A549 (cell line): ENCODE results near the gene FAM219A. TPM values are rescaled to one million over a fixed set of nuclear protein-coding genes. Genes with fewer than 3 reads are reported as not detected.

Experiments
- ATAC-seq, 2 experiments: fragments of 200-7000 bp in 1 of 2; fragments of >200 bp in 1 of 2; cut with Nextera tagmentation in 1 of 2; cut with Tn5 transposase in 1 of 2; 3 replicates each; pipeline versions ENCODE4 v1.8.0 to v1.9.1; 2018 to 2020; ENCODE audit warnings: mild to moderate bottlenecking in 1 of 2, moderate library complexity in 1 of 2
- CTCF ChIA-PET: fragments of 300-600 bp; sonication (Branson Sonifier 250); formaldehyde crosslinking; extraction: SDS; loops from one replicate; lab custom pipeline; 2021; ENCODE audit warnings: antibody characterized with exemption, inconsistent platforms; lab: Yijun Ruan, JAX
- POLR2A ChIA-PET: fragments of 350-600 bp; formaldehyde crosslinking; extraction: SDS; loops from one replicate; lab custom pipeline; 2021; ENCODE audit warnings: antibody characterized with exemption, inconsistent platforms; lab: Yijun Ruan, JAX
- DNase-seq, 2 experiments: peaks; one replicate each; pipeline versions ENCODE4 v3.0.0 to v3.0.0-alpha.2; 2011 to 2016; ENCODE audit warnings: low read depth in 1 of 2, low spot score in 1 of 2
- FAIRE-seq: peaks from 2 replicates; lab custom pipeline; 2011; peaks lifted over from hg19 to GRCh38; lab: Jason Lieb, UNC
- H3K27ac ChIP-seq, 2 experiments: fragments of >200 bp; sonication (Bioruptor Twin); formaldehyde crosslinking; 3 replicates each; pipeline ENCODE4 v1.5.1; 2016 to 2017
- H3K4me1 ChIP-seq: fragments of >200 bp; sonication (Bioruptor Twin); formaldehyde crosslinking; 3 replicates; pipeline ENCODE4 v1.6.1; 2016
- H3K4me2 ChIP-seq: fragments of >200 bp; sonication (Bioruptor Twin); formaldehyde crosslinking; 3 replicates; pipeline ENCODE4 v1.6.1; 2016
- H3K4me3 ChIP-seq: fragments of >200 bp; sonication (Bioruptor Twin); formaldehyde crosslinking; 3 replicates; pipeline ENCODE4 v1.5.1; 2016
- H3K9me3 ChIP-seq: fragments of >200 bp; sonication (Bioruptor Twin); formaldehyde crosslinking; 3 replicates; pipeline ENCODE4 v1.6.1; 2016
- CEBPB ChIP-seq, 2 experiments: fragments of >200 bp in 1 of 2; sonication (Bioruptor Twin) in 1 of 2; formaldehyde crosslinking in 1 of 2; IDR thresholded peaks; 2 replicates each; pipeline ENCODE4 v1.6.1; 2012 to 2016
- CHD2 ChIP-seq: fragments of 150-350 bp; IDR thresholded peaks from 2 replicates; pipeline ENCODE4 v1.6.1; 2014; ENCODE audit warnings: low read length; ENCODE audit not compliant: partially characterized antibody
- EHF ChIP-seq: fragments of 250-450 bp; sonication (Bioruptor Pico); IDR thresholded peaks from 2 replicates; pipeline ENCODE4 v1.5.0; 2020; ENCODE audit warnings: mild to moderate bottlenecking
- EHMT2 ChIP-seq: fragments of 200-600 bp; sonication (generic); IDR thresholded peaks from 2 replicates; pipeline ENCODE4 v1.6.1; 2016; ENCODE audit warnings: antibody characterized with exemption, low read depth, mild to moderate bottlenecking, moderate library complexity
- FOSL2 ChIP-seq, 2 experiments: fragments of 450-650 bp in 1 of 2; fragments of >200 bp in 1 of 2; sonication (Bioruptor Twin) in 1 of 2; formaldehyde crosslinking; IDR thresholded peaks; 2 replicates each; pipeline versions ENCODE4 v1.5.0 to v1.6.1; 2016 to 2020; ENCODE audit warnings: mild to moderate bottlenecking in 1 of 2, moderate library complexity in 1 of 2
- HDAC2 ChIP-seq: fragments of 200-600 bp; sonication (generic); IDR thresholded peaks from 2 replicates; pipeline ENCODE4 v1.6.1; 2016
- HEYL ChIP-seq: fragments of 250-450 bp; sonication (Bioruptor Pico); IDR thresholded peaks from 2 replicates; pipeline ENCODE4 v1.8.0; 2021; ENCODE audit warnings: mild to moderate bottlenecking, moderate library complexity
- JUN ChIP-seq, 2 experiments: fragments of >200 bp; sonication (Bioruptor Twin); formaldehyde crosslinking; IDR thresholded peaks; 2 replicates in 1 of 2; 3 replicates in 1 of 2; pipeline ENCODE4 v1.6.1; 2016 to 2017
- JUNB ChIP-seq: fragments of >200 bp; sonication (Bioruptor Twin); formaldehyde crosslinking; IDR thresholded peaks from 2 replicates; pipeline ENCODE4 v1.6.1; 2016
- NFE2L2 ChIP-seq: fragments of 150-350 bp; conservative IDR thresholded peaks from 2 replicates; pipeline ENCODE4 v1.6.1; 2014; ENCODE audit warnings: low read length
- NPAS2 ChIP-seq: fragments of 250-450 bp; sonication (Bioruptor Pico); IDR thresholded peaks from 2 replicates; pipeline ENCODE4 v1.8.0; 2022; ENCODE audit warnings: mild to moderate bottlenecking, moderate library complexity, borderline replicate concordance
- PHF8 ChIP-seq: fragments of 200-600 bp; sonication (generic); IDR thresholded peaks from 2 replicates; pipeline ENCODE4 v1.6.1; 2016; ENCODE audit warnings: low read depth, mild to moderate bottlenecking, antibody characterized with exemption, moderate library complexity, borderline replicate concordance
- POLR2A ChIP-seq: IDR thresholded peaks from 2 replicates; pipeline ENCODE4 v1.6.1; 2012; ENCODE audit warnings: mild to moderate bottlenecking, low read length
- POLR2AphosphoS2 ChIP-seq: conservative IDR thresholded peaks from 2 replicates; pipeline ENCODE4 v1.6.1; 2012; ENCODE audit warnings: low read length, improper control_type of control experiment, inconsistent platforms
- RCOR1 ChIP-seq: fragments of 150-350 bp; IDR thresholded peaks from 2 replicates; pipeline ENCODE4 v1.6.1; 2014; ENCODE audit warnings: antibody characterized with exemption, low read length, low read depth
- SMC3 ChIP-seq: fragments of >200 bp; sonication (Bioruptor Twin); formaldehyde crosslinking; IDR thresholded peaks from 3 replicates; pipeline ENCODE4 v1.6.1; 2018; ENCODE audit warnings: inconsistent platforms
- TP53 ChIP-seq: fragments of 250-450 bp; sonication (Bioruptor Pico); IDR thresholded peaks from 2 replicates; pipeline ENCODE4 v1.5.0; 2021; ENCODE audit warnings: mild to moderate bottlenecking, moderate library complexity
- ZFP36 ChIP-seq: fragments of 450-650 bp; IDR thresholded peaks from 2 replicates; pipeline ENCODE4 v1.6.1; 2014; ENCODE audit warnings: borderline replicate concordance; ENCODE audit not compliant: partially characterized antibody
- ZNF302 ChIP-seq: fragments of 250-450 bp; sonication (Bioruptor Pico); IDR thresholded peaks from 2 replicates; pipeline ENCODE4 v1.9.0; 2021; ENCODE audit warnings: inconsistent platforms, mild to moderate bottlenecking, moderate library complexity
- WGBS: methylation state at CpG from one replicate; pipeline ENCODE4 v1.1.6; 2017; ENCODE audit errors: missing lambda C conversion rate; 5-methylcytosine and 5-hydroxymethylcytosine counted together
- polyA plus RNA-seq, 4 experiments: library from polyadenylated mRNA; depleted of rRNA in 3 of 4; stranded (reverse); fragments of >200 nt; fragmentation: RNase III in 1 of 4; extraction: RNeasy Plus Mini Kit Qiagen cat#74134 plus additional on column Dnase treatment in 1 of 4; gene quantifications; 2 replicates in 3 of 4; 3 replicates in 1 of 4; pipeline ENCODE4 v1.2.3, GENCODE V29; 2011 to 2017
- TF ChIP-seq, protein P1 (sequence below): fragments of >200 bp; sonication (Bioruptor Twin); formaldehyde crosslinking; IDR thresholded peaks from 3 replicates; pipeline ENCODE4 v1.5.1; 2016
- TF ChIP-seq, protein P2 (sequence below): fragments of 250-450 bp; sonication (Bioruptor Pico); IDR thresholded peaks from 2 replicates; pipeline ENCODE4 v1.5.0; 2021; ENCODE audit warnings: mild to moderate bottlenecking, moderate library complexity, borderline replicate concordance
- TF ChIP-seq, protein P3 (sequence below): fragments of 250-450 bp; sonication (Bioruptor Pico); IDR thresholded peaks from 2 replicates; pipeline ENCODE4 v1.5.0; 2020; ENCODE audit warnings: low read depth, mild to moderate bottlenecking, moderate library complexity
- TF ChIP-seq, protein P4 (sequence below): fragments of >200 bp; sonication (Bioruptor Twin); formaldehyde crosslinking; IDR thresholded peaks from 2 replicates; pipeline ENCODE4 v1.6.1; 2016

The FAM219A gene
- polyA plus RNA-seq, 2 of the 4 experiments (the other 2 are of a cell fraction) = 8.1 to 15.3 TPM

DNA sequence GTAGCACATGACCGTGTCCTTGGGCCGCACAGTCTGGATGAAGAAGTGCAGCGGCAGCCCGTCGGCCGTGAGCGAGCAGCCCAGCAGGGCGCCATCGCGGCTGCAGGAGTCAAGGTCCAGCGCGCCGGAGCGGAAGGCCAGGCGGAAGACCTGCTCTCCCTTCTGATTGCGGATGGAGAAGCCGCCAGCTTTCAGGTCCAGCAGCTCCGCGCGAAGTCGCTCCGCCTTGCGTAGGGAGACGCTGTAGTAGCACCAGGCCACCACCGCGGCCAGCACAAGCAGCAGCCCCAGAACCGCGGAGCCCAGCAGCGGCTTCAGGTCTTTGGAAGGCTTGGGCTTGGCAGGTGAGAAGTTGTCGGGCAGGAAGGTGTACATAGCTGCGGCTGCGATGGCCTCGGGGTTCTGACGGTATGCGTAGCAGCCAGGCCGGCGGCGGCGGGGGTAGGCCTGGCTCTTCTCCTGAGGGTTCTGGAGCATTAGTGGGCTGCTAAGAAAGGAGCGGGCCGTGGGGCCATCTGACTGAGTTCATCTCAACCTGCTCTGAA, 85.8 kb downstream of the FAM219A start:
- ChIA-PET POLR2A (no interaction called here), CTCF (interaction anchor here (0.7 to 19.7 kb wide), 6 partner anchors 8 to 299 kb away, joined by 3 to 417 read pairs (median 4); no protein-coding TSS in a partner anchor)
- no peak for ATAC-seq
- TF ChIP-seq HEYL (CRISPR knock-in tag) (no peak), ZNF302 (CRISPR knock-in tag) (no peak)
- Histone ChIP-seq H3K4me1 (peaks cover 17% of the 10 kb centered on the region), H3K27ac (no peak overlapping the region), H3K4me3 (no peak overlapping the region), H3K4me2 (no peak overlapping the region), H3K9me3 (0 out of 3 replicates have a peak, but pooled peaks cover 3% of the 10 kb centered on the region)
- no peak for DNase-seq
- WGBS = 95% methylated on average over 39 of the region's 41 CpGs
- FAIRE-seq = no peak

DNA sequence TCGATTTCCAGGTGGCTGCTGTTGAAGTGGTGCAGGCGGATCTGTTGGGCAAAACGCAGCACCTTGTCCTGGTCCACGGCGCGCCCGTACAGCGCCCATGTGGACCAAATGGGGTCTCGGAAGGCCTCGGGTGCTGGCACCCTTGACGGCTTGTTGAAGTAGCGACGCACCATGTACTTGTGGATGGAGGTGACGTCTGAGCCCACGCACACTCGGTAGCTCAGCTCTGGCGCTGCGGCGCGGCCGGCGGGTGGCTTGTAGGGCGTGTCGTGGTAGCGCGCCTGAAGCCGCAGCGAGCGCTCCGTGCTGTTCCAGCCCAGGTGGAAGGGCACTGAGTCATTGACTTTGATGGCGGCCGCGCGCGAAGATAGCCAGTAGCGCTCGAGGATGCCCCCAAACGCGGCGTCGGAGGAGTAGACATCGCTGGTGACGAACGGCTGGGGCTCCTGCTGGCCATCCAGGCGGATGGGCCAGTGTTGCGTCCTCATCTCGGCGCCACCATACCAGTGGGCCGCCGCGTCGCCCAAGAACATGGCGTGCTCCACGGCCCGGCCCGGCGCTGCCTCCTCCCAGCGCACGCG, 86.4 kb downstream of the FAM219A start:
- FAIRE-seq = no peak
- 0 out of 3 replicates have a peak, but pooled peaks cover 3% of the 10 kb centered on the region for H3K9me3 ChIP-seq
- WGBS = 94% methylated on average over 39 of the region's 60 CpGs
- ChIA-PET POLR2A (no interaction called here), CTCF (interaction anchor here (0.7 to 19.7 kb wide), 6 partner anchors 5 to 298 kb away, joined by 3 to 417 read pairs (median 56); partner anchors contain the start of gene MYORG)
- H3K4me2 ChIP-seq = no peak overlapping the region
- no peak for TF ChIP-seq JUNB
- no peak for TF ChIP-seq ZFP36
- TF ChIP-seq TP53 (CRISPR knock-in tag) = no peak
- TF ChIP-seq, protein P1, sequence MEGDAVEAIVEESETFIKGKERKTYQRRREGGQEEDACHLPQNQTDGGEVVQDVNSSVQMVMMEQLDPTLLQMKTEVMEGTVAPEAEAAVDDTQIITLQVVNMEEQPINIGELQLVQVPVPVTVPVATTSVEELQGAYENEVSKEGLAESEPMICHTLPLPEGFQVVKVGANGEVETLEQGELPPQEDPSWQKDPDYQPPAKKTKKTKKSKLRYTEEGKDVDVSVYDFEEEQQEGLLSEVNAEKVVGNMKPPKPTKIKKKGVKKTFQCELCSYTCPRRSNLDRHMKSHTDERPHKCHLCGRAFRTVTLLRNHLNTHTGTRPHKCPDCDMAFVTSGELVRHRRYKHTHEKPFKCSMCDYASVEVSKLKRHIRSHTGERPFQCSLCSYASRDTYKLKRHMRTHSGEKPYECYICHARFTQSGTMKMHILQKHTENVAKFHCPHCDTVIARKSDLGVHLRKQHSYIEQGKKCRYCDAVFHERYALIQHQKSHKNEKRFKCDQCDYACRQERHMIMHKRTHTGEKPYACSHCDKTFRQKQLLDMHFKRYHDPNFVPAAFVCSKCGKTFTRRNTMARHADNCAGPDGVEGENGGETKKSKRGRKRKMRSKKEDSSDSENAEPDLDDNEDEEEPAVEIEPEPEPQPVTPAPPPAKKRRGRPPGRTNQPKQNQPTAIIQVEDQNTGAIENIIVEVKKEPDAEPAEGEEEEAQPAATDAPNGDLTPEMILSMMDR = no peak
- no peak for TF ChIP-seq SMC3
- TF ChIP-seq CEBPB (IDR thresholded peaks at IDR 0.05) = no peak
- TF ChIP-seq, protein P2, sequence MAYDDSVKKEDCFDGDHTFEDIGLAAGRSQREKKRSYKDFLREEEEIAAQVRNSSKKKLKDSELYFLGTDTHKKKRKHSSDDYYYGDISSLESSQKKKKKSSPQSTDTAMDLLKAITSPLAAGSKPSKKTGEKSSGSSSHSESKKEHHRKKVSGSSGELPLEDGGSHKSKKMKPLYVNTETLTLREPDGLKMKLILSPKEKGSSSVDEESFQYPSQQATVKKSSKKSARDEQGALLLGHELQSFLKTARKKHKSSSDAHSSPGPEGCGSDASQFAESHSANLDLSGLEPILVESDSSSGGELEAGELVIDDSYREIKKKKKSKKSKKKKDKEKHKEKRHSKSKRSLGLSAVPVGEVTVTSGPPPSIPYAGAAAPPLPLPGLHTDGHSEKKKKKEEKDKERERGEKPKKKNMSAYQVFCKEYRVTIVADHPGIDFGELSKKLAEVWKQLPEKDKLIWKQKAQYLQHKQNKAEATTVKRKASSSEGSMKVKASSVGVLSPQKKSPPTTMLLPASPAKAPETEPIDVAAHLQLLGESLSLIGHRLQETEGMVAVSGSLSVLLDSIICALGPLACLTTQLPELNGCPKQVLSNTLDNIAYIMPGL (CRISPR knock-in tag) = no peak
- no peak for TF ChIP-seq NPAS2 (CRISPR knock-in tag)
- TF ChIP-seq HDAC2 = no peak
- no peak for TF ChIP-seq EHF
- no peak for TF ChIP-seq RCOR1
- no peak for DNase-seq
- no peak overlapping the region for H3K4me3 ChIP-seq
- no peak overlapping the region for H3K27ac ChIP-seq
- no peak for ATAC-seq
- H3K4me1 ChIP-seq = peaks cover 17% of the 10 kb centered on the region

DNA sequence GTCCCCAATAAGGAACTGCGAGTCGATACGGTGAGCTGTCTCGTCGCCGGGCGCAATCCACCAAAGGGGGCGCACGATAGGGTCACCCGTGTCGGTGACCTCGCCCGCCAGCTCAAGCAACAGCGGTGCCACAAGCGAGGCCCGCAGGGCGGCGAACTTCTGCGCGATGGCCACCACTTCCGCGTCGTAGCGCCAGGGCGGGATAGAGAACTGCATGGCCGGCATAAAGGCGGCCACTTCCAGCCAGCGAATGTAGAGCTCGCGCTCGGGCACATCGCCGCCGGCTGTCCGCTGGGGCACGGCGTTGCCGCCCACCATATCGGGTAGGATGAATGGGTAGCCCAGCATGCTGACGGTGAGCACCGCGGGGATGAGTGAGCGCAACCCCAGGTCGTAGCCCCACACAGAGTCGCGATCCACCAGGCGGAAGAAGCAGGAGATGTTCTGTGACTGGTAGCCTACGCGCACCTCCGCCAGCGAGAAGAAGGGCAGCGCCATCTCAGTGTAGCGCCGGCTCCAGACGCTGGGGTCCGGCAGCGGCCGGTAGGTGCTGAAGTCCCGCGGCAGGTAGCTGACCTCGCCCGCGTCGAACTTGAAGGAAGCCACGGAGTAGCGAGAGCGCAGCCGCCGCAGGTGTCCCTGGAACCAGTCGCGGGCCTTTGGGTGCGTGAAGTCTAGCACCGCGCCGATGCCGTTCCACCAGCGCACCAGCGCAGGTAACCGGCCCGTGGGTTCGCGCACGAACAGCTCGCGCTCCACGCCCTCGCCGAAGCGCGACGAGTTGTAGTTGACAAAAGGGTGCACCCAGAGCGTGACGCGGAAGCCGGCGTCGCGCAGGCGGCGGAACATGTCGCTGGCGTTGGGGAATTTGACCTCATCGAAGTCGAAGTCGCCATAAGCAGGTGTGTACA, 87.1 kb downstream of the FAM219A start:
- WGBS = 97% methylated on average over 103 of the region's 105 CpGs
- POLR2A ChIA-PET = no interaction called here
- H3K4me2 ChIP-seq = no peak overlapping the region
- H3K4me3 ChIP-seq = no peak overlapping the region
- H3K9me3 ChIP-seq = 0 out of 3 replicates have a peak, but pooled peaks cover 3% of the 10 kb centered on the region
- no peak for FAIRE-seq
- peaks cover 17% of the 10 kb centered on the region for H3K4me1 ChIP-seq
- H3K27ac ChIP-seq = no peak overlapping the region
- no peak for ATAC-seq
- DNase-seq = no peak
- CTCF ChIA-PET = interaction anchor here (0.6 to 19.7 kb wide), 5 partner anchors 6 to 221 kb away, joined by 3 to 417 read pairs (median 5); partner anchors contain the start of gene MYORG
- TF ChIP-seq TP53 (CRISPR knock-in tag) (no peak), NFE2L2 (no peak), JUN (IDR thresholded peaks at IDR 0.05) (no peak), ZFP36 (no peak), ZNF302 (CRISPR knock-in tag) (no peak), CHD2 (no peak), FOSL2 (IDR thresholded peaks at IDR 0.05) (no peak), FOSL2 (CRISPR knock-in tag; IDR thresholded peaks at IDR 0.05) (no peak), EHMT2 (no peak), PHF8 (no peak), POLR2A (no peak), POLR2AphosphoS2 (no peak)
- TF ChIP-seq, protein P3, sequence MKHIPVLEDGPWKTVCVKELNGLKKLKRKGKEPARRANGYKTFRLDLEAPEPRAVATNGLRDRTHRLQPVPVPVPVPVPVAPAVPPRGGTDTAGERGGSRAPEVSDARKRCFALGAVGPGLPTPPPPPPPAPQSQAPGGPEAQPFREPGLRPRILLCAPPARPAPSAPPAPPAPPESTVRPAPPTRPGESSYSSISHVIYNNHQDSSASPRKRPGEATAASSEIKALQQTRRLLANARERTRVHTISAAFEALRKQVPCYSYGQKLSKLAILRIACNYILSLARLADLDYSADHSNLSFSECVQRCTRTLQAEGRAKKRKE (CRISPR knock-in tag) = no peak
- TF ChIP-seq, protein P4, sequence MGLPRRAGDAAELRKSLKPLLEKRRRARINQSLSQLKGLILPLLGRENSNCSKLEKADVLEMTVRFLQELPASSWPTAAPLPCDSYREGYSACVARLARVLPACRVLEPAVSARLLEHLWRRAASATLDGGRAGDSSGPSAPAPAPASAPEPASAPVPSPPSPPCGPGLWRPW = no peak
- TF ChIP-seq, protein P1 = no peak
